G401 (cell line): ENCODE measurements around the gene PTPRD. TPM values are rescaled to one million over a fixed set of nuclear protein-coding genes. Genes with fewer than 3 reads are reported as not detected.

ENCODE experiments used
- DNase-seq: peaks from one replicate; pipeline ENCODE4 v3.0.0-alpha.2; 2015; ENCODE audit warnings: low spot score
- in situ Hi-C: cut with HindIII; loops from 2 replicates; pipeline ENCODE4 v1.10.0; 2016; ENCODE audit warnings: low sequenced_read_pairs, mixed read lengths
- total RNA-seq: library from RNA; depleted of rRNA; stranded (reverse); fragments of >200 nt; shearing (Covaris generic); gene quantifications from 2 replicates; pipeline ENCODE4 v1.2.3, GENCODE V29; 2014

Gene PTPRD
- total RNA-seq, 1 experiment from 2014 or later, result 13.0 TPM

GRCh38 chr9:9751996-9752395 is 860.8 kb downstream of the PTPRD start:
- no peak for DNase-seq
- in situ Hi-C loops, result no loop called here

GRCh38 chr9:9750719-9751118 is 862.1 kb downstream of the PTPRD start:
- DNase-seq, result no peak
- in situ Hi-C loops, result no loop called here

GRCh38 chr9:9749591-9749990 is 863.2 kb downstream of the PTPRD start:
- in situ Hi-C loops, result no loop called here

GRCh38 chr9:9747787-9748186 is 865.0 kb downstream of the PTPRD start:
- in situ Hi-C loops, result no loop called here
- DNase-seq, result no peak

More at GRCh38 chr9:9749591-9749990, 863.2 kb downstream of the PTPRD start:
- no peak for DNase-seq

- in situ Hi-C loops, result no loop called here
- no peak for DNase-seq
Measured at GRCh38 chr9:9746826-9747225, 866.0 kb downstream of the PTPRD start.

- no peak for DNase-seq
- in situ Hi-C loops, result no loop called here
Measured at GRCh38 chr9:9743822-9744221, 869.0 kb downstream of the PTPRD start.

GRCh38 chr9:9730174-9730573 is 882.6 kb downstream of the PTPRD start:
- in situ Hi-C loops, result no loop called here
- DNase-seq, result no peak

GRCh38 chr9:9729082-9729481 is 883.7 kb downstream of the PTPRD start:
- no peak for DNase-seq
- in situ Hi-C loops, result no loop called here

GRCh38 chr9:9719373-9720112 is 893.3 kb downstream of the PTPRD start:
- in situ Hi-C loops, result no loop called here
- DNase-seq, result no peak

- DNase-seq, result no peak
- in situ Hi-C loops, result no loop called here
Measured at GRCh38 chr9:9718691-9719090, 894.1 kb downstream of the PTPRD start.

- no peak for DNase-seq
- in situ Hi-C loops, result no loop called here
Measured at GRCh38 chr9:9679433-9679832, 933.4 kb downstream of the PTPRD start.

GRCh38 chr9:9674461-9674860 is 938.3 kb downstream of the PTPRD start:
- DNase-seq, result no peak
- in situ Hi-C loops, result no loop called here

GRCh38 chr9:9670454-9670853 is 942.3 kb downstream of the PTPRD start:
- in situ Hi-C loops, result no loop called here

GRCh38 chr9:9645006-9645405 is 967.8 kb downstream of the PTPRD start:
- DNase-seq, result no peak
- in situ Hi-C loops, result no loop called here

More at GRCh38 chr9:9670454-9670853, 942.3 kb downstream of the PTPRD start:
- DNase-seq, result no peak

GRCh38 chr9:9631284-9631683 is 981.5 kb downstream of the PTPRD start:
- in situ Hi-C loops, result no loop called here
- no peak for DNase-seq

GRCh38 chr9:9625248-9625647 is 987.6 kb downstream of the PTPRD start:
- DNase-seq, result no peak
- in situ Hi-C loops, result no loop called here

GRCh38 chr9:9623506-9623905 is 989.3 kb downstream of the PTPRD start:
- no peak for DNase-seq
- in situ Hi-C loops, result no loop called here

GRCh38 chr9:9621355-9621940 is 991.4 kb downstream of the PTPRD start:
- in situ Hi-C loops, result no loop called here
- no peak for DNase-seq

GRCh38 chr9:9620736-9621135 is 992.1 kb downstream of the PTPRD start:
- no peak for DNase-seq
- in situ Hi-C loops, result no loop called here

GRCh38 chr9:9615086-9615485 is 997.7 kb downstream of the PTPRD start:
- in situ Hi-C loops, result no loop called here
- no peak for DNase-seq

- in situ Hi-C loops, result no loop called here
- DNase-seq, result no peak
Measured at GRCh38 chr9:9614607-9615006, 998.2 kb downstream of the PTPRD start.
